MM.1S (cell line): ENCODE results near the gene MED13L.

Experiments
- EZH2 ChIP-seq: fragments of 300-600 bp; sonication (generic); optimal IDR thresholded peaks from 2 replicates; pipeline ENCODE3; 2017; ENCODE audit warnings: low read depth, mild to moderate bottlenecking, antibody characterized with exemption, low read length, mixed read lengths
- TF ChIP-seq, protein P1 (sequence below): fragments of 300-600 bp; sonication (generic); IDR thresholded peaks from 2 replicates; pipeline ENCODE4 v1.5.1; 2016; ENCODE audit warnings: antibody characterized with exemption, low read length, mixed read lengths

DNA sequence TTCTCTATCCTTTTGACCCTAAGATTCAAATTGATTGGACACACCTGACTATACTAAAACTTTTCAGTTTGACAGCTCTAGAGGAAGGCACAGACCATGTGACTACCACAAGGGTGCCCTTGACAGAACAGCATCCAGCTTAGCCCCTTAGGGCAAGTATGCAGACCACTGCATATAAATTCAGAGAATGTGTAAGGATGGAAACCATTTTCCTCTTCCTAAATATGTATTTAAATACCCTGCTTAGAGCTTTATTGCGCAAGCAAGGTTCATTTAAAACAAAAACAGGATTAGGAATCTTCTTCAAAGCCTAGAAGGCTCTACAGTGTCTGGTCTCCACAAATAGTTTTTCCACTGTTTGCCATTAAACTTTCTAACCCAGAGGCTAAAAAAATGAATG is 202.8 kb downstream of the MED13L start:
- TF ChIP-seq, protein P1, sequence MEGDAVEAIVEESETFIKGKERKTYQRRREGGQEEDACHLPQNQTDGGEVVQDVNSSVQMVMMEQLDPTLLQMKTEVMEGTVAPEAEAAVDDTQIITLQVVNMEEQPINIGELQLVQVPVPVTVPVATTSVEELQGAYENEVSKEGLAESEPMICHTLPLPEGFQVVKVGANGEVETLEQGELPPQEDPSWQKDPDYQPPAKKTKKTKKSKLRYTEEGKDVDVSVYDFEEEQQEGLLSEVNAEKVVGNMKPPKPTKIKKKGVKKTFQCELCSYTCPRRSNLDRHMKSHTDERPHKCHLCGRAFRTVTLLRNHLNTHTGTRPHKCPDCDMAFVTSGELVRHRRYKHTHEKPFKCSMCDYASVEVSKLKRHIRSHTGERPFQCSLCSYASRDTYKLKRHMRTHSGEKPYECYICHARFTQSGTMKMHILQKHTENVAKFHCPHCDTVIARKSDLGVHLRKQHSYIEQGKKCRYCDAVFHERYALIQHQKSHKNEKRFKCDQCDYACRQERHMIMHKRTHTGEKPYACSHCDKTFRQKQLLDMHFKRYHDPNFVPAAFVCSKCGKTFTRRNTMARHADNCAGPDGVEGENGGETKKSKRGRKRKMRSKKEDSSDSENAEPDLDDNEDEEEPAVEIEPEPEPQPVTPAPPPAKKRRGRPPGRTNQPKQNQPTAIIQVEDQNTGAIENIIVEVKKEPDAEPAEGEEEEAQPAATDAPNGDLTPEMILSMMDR: no peak
- no peak for TF ChIP-seq EZH2
